AG04450 (cell line): ENCODE measurements around the gene KIF6. TPM values are rescaled to one million over a fixed set of nuclear protein-coding genes. Genes with fewer than 3 reads are reported as not detected.

Experiments
- CTCF ChIA-PET: fragments of 300-600, 350-600 bp; formaldehyde crosslinking; extraction: SDS; loops from one replicate; lab custom pipeline; 2022; ENCODE audit warnings: antibody characterized with exemption, inconsistent platforms; lab: Charles Lee
- POLR2A ChIA-PET: fragments of 350-600 bp; formaldehyde crosslinking; extraction: SDS; loops from one replicate; lab custom pipeline; 2021; ENCODE audit warnings: antibody characterized with exemption, inconsistent platforms; lab: Yijun Ruan, JAX
- DNase-seq: peaks from one replicate; pipeline ENCODE4 v3.0.0-alpha.2; 2011; ENCODE audit warnings: low read depth, low spot score
- H3K27ac ChIP-seq: one replicate; pipeline ENCODE4 v1.5.1; 2012; ENCODE audit warnings: low read depth, low read length, control low read depth
- H3K27me3 ChIP-seq: one replicate; pipeline ENCODE4 v1.6.0; 2012; ENCODE audit warnings: low read length; ENCODE audit not compliant: control insufficient read depth, insufficient read depth
- H3K4me3 ChIP-seq: 2 replicates; pipeline ENCODE4 v1.5.1; 2011; ENCODE audit warnings: mild to moderate bottlenecking, low read depth, low read length, control low read depth
- H3K9me3 ChIP-seq: 2 replicates; pipeline ENCODE4 v1.5.1; 2012; ENCODE audit warnings: low read length; ENCODE audit not compliant: control insufficient read depth, insufficient read depth
- CTCF ChIP-seq: IDR thresholded peaks from 2 replicates; pipeline ENCODE4 v1.5.1; 2011; ENCODE audit warnings: low read depth, low read length, control low read depth, inconsistent platforms
- polyA plus RNA-seq: library from polyadenylated mRNA; depleted of rRNA; stranded (reverse); fragments of >200 nt; gene quantifications from 2 replicates; pipeline ENCODE4 v1.2.3, GENCODE V29; 2011

Gene KIF6
- polyA plus RNA-seq, 1 experiment: 0.02 TPM

GRCh38 chr6:39550191-39550590, 175.0 kb downstream of the KIF6 start:
- CTCF ChIA-PET: no interaction called here
- no peak for TF ChIP-seq CTCF
- Histone ChIP-seq H3K27me3 (no peaks in the 10 kb centered on the region), H3K9me3 (no peaks in the 10 kb centered on the region), H3K4me3 (no peak overlapping the region), H3K27ac (no peak overlapping the region)
- no peak for DNase-seq
- POLR2A ChIA-PET: no interaction called here

GRCh38 chr6:39546731-39547130, 178.5 kb downstream of the KIF6 start:
- Histone ChIP-seq H3K4me3 (no peak overlapping the region), H3K27me3 (no peaks in the 10 kb centered on the region), H3K27ac (no peak overlapping the region), H3K9me3 (no peaks in the 10 kb centered on the region)
- CTCF ChIA-PET: no interaction called here
- no peak for DNase-seq
- TF ChIP-seq CTCF: no peak
- POLR2A ChIA-PET: no interaction called here

GRCh38 chr6:39543950-39544349, 181.3 kb downstream of the KIF6 start:
- CTCF ChIA-PET: no interaction called here
- Histone ChIP-seq H3K4me3 (no peak overlapping the region), H3K27ac (no peak overlapping the region), H3K27me3 (no peaks in the 10 kb centered on the region), H3K9me3 (no peaks in the 10 kb centered on the region; the same call in 1 of the 2 replicates)
- POLR2A ChIA-PET: no interaction called here
- no peak for DNase-seq
- no peak for TF ChIP-seq CTCF

GRCh38 chr6:39543095-39543494, 182.1 kb downstream of the KIF6 start:
- Histone ChIP-seq H3K4me3 (no peak overlapping the region), H3K27me3 (no peaks in the 10 kb centered on the region), H3K27ac (no peak overlapping the region), H3K9me3 (no peaks in the 10 kb centered on the region; the same call in 1 of the 2 replicates)
- ChIA-PET POLR2A (no interaction called here), CTCF (no interaction called here)
- no peak for DNase-seq
- no peak for TF ChIP-seq CTCF

- H3K4me3 ChIP-seq: no peak overlapping the region
- no peak overlapping the region for H3K27ac ChIP-seq
- ChIA-PET POLR2A (no interaction called here), CTCF (no interaction called here)
- no peak for DNase-seq
- no peaks in the 10 kb centered on the region for H3K27me3 ChIP-seq
- TF ChIP-seq CTCF: no peak
- H3K9me3 ChIP-seq: no peaks in the 10 kb centered on the region; the same call in 1 of the 2 replicates
Measured at GRCh38 chr6:39540454-39540853, 184.8 kb downstream of the KIF6 start.
